DMS 273 (cell line): ENCODE data around the gene PLCH1.

ENCODE experiments used
- DNase-seq: peaks from one replicate; lab custom pipeline; 2025; ENCODE audit not compliant: unreplicated experiment; lab: John Stamatoyannopoulos, UW

Gene PLCH1

GRCh38 chr3:155747286-155747945 is 2.5 kb upstream of the PLCH1 start:
- DNase-seq, result peak; percentile 76

GRCh38 chr3:155746703-155747102 is 1.8 kb upstream of the PLCH1 start:
- no peak for DNase-seq

DNA sequence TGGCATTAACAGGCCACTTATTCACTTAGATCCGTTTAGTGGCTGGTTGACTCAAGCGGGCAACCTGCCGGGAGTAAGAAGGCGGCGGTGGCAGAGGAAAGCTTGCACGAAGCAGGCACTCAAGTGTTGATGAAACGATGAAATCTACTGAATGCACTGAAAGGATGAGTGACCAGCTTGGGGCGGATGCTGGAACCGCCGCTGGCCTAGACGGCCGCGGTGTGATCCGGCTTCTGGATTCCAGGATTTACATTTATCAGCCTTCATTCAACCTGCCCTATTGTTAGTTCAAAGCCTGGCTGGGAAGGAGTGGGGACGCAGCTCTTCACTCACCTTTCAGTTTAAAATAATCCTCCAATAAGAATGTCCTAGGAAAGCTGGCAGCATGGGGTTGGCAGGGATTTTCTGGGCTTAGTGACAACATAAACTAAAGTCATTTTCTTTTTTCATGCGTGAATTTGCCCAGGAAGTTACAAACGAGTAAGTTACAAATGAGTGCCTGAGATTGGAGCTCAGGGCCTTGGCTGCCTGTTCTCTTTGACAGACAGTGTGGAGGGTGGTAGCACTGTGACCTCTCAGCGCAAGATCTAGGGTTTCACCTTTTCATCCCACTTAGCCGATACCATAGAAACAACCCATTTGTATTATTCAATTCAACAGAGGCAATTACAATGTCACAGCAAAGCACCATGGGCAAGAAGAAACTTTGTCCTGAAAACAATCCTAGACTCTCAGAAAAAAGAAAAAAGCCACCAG is 1.1 kb upstream of the PLCH1 start:
- DNase-seq, result peak; percentile 86

- peak; percentile 95 for DNase-seq
Measured at GRCh38 chr3:155744010-155744625, 753 bp downstream of the PLCH1 start.

- DNase-seq, result no peak
Measured at GRCh38 chr3:155743606-155744005, 1.3 kb downstream of the PLCH1 start.

- DNase-seq, result no peak
Measured at GRCh38 chr3:155742349-155742965, 2.4 kb downstream of the PLCH1 start.

GRCh38 chr3:155741603-155742002 is 3.3 kb downstream of the PLCH1 start:
- no peak for DNase-seq

DNA sequence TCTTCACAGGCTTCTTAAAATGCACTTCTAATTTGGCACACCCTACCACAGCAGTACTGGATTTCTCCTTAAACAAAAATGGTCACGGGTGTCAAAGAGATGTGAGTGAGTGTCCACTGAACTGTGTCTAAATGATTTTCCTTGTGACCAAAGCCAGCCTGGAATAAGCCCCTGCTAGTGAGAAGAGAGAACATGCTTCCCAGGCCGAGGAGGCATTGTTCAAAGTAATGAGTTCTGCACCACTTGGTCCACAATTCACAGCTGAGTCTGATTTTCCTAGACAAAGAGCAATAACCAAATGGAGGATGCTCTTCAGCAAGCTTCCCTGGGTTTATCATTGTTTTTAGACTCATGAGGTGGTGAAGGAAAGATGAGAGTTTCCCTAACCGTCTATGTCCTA is 3.8 kb downstream of the PLCH1 start:
- no peak for DNase-seq

- peak; percentile 42 for DNase-seq
Measured at GRCh38 chr3:155739154-155739553, 5.7 kb downstream of the PLCH1 start.

DNA sequence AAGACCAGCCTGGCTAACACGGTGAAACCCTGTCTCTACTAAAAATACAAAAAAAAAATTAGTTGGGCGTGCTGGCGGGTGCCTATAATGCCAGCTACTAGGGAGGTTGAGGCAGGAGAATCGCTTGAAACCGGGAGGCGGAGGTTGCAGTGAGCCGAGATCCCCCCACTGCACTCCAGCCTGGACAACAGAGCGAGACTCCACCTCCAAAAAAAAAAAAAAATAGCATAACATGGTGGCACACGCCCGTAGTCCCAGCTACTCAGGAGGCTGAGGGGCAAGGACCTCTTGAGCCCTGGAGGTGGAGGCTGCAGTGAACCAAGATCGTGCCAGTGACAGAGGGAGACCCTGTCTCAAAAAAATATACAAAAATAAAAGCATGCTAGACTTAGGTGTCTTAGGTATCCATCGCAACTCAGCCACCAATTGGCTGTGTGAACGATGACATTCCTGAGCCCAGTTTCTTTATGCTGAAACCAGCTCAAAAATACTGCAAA is 6.2 kb downstream of the PLCH1 start:
- DNase-seq, result no peak

- DNase-seq, result no peak
Measured at GRCh38 chr3:155737844-155738460, 6.9 kb downstream of the PLCH1 start.

DNA sequence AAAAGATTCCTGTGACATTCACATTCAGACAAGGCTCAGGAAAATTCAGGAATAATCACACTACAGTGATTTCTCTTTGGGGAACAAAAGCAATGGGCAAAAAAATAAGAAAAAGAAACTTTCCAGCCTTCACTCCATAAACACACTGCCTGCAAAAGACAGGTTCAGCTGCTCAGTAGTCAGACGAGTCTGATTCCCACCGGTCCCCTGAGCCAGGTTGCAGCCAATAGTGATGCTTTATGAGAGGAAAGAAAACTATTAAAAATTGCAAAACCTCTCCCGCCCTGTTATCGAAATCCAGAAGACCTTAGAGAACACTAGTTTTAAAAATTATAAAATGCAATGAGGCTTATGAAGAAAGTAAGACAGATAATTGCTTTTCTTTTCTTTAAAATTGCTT is 8.5 kb downstream of the PLCH1 start:
- DNase-seq, result no peak

- DNase-seq, result no peak
Measured at GRCh38 chr3:155730843-155731242, 14.0 kb downstream of the PLCH1 start.

GRCh38 chr3:155727836-155728235 is 17.0 kb downstream of the PLCH1 start:
- no peak for DNase-seq

DNA sequence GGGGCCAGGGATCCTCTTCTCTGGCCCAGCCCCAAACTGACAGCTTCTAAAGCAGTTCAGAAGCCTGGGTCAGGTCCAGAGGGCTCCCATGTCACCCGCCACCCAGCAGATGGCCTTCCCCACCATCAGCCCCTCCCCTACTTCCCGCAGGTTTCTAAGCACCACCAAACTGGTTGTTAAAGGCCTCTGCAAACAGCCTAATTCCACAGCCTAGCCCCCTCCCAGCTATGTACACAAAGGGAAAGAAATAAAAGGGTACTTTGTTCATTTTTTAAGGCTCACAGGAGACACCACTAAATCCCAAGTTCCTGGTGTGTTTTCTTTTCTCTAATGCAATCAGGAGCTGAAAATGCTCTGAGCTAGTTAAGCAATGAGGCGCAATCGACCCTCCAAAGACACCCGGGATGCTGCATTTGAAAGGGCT is 30.6 kb downstream of the PLCH1 start:
- peak; percentile 89 for DNase-seq

GRCh38 chr3:155712008-155712407 is 32.9 kb downstream of the PLCH1 start:
- DNase-seq, result peak; percentile 8

- DNase-seq, result no peak
Measured at GRCh38 chr3:155704771-155705559, 39.9 kb downstream of the PLCH1 start.

DNA sequence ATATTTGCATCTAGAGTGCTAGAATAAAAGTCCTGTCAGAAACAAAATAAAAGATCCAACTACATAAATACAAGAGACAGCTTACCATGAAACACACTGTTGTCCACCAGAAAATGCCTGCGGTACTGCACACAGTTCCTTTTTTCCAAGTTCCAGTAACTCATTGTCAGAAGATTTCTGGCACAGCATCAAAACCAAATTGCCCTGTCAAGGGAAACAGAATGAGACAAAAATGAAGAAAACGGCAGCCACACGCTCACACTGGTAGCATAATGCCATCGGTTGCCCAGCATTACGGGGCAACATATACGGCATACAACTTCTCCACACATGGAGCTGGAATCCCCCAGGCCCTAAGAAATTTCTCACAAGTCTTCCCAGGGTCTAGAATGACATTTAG is 40.8 kb downstream of the PLCH1 start:
- no peak for DNase-seq

GRCh38 chr3:155702745-155703591 is 41.9 kb downstream of the PLCH1 start:
- no peak for DNase-seq
